ENCODE results near the gene AQP5. TPM values are rescaled to one million over a fixed set of nuclear protein-coding genes. Genes with fewer than 3 reads are reported as not detected.

The AQP5 gene
- total RNA-seq (2014; rRNA removed; shearing (Covaris generic); ENCODE audit: low replicate concordance), result not detected in 2 replicates

- H3K27me3 ChIP-seq, result no peaks in the 10 kb centered on the region
- H3K36me3 ChIP-seq, result no peaks in the 10 kb centered on the region
- DNase-seq, result no peak
- no peaks in the 10 kb centered on the region for H3K9me3 ChIP-seq
- H3K4me3 ChIP-seq, result no peak within 1 kb of the TSS
These were observed at the start of gene AQP5 for GRCh38 chr12:49961111-49961922. AQP5 (plus strand) TSS chr12:49961872; CDS start chr12:49962018, 146 bp downstream.

GRCh38 chr12:49912345-49913255 is 49.1 kb upstream of the AQP5 start:
- Histone ChIP-seq H3K4me3 (no peak overlapping the region), H3K9me3 (no peaks in the 10 kb centered on the region), H3K36me3 (no peaks in the 10 kb centered on the region), H3K27me3 (no peaks in the 10 kb centered on the region)
- no peak for DNase-seq

GRCh38 chr12:49916129-49916919 is 45.3 kb upstream of the AQP5 start:
- Histone ChIP-seq H3K9me3 (no peaks in the 10 kb centered on the region), H3K36me3 (no peaks in the 10 kb centered on the region), H3K4me3 (no peak overlapping the region), H3K27me3 (no peaks in the 10 kb centered on the region)
- peak; percentile 20 for DNase-seq

GRCh38 chr12:49917166-49917787 is 44.4 kb upstream of the AQP5 start:
- Histone ChIP-seq H3K27me3 (no peaks in the 10 kb centered on the region), H3K36me3 (no peaks in the 10 kb centered on the region), H3K9me3 (no peaks in the 10 kb centered on the region), H3K4me3 (no peak overlapping the region)
- DNase-seq, result no peak

GRCh38 chr12:49917788-49918173 is 43.9 kb upstream of the AQP5 start:
- H3K36me3 ChIP-seq, result no peaks in the 10 kb centered on the region
- no peaks in the 10 kb centered on the region for H3K9me3 ChIP-seq
- DNase-seq, result no peak
- H3K27me3 ChIP-seq, result no peaks in the 10 kb centered on the region
- no peak overlapping the region for H3K4me3 ChIP-seq

- DNase-seq, result peak; percentile 40
- H3K27me3 ChIP-seq, result no peaks in the 10 kb centered on the region
- H3K36me3 ChIP-seq, result no peaks in the 10 kb centered on the region
- H3K4me3 ChIP-seq, result no peak overlapping the region
- no peaks in the 10 kb centered on the region for H3K9me3 ChIP-seq
These were observed 41.3 kb upstream of the AQP5 start for GRCh38 chr12:49920241-49920914.

- Histone ChIP-seq H3K27me3 (no peaks in the 10 kb centered on the region), H3K4me3 (no peak overlapping the region), H3K9me3 (no peaks in the 10 kb centered on the region), H3K36me3 (no peaks in the 10 kb centered on the region)
- DNase-seq, result no peak
These were observed 40.8 kb upstream of the AQP5 start for GRCh38 chr12:49920915-49921286.

GRCh38 chr12:49921299-49921698 is 40.4 kb upstream of the AQP5 start:
- no peak for DNase-seq
- Histone ChIP-seq H3K4me3 (no peak overlapping the region), H3K27me3 (no peaks in the 10 kb centered on the region), H3K36me3 (no peaks in the 10 kb centered on the region), H3K9me3 (no peaks in the 10 kb centered on the region)

GRCh38 chr12:49921936-49922335 is 39.7 kb upstream of the AQP5 start:
- no peak for DNase-seq
- H3K27me3 ChIP-seq, result no peaks in the 10 kb centered on the region
- H3K4me3 ChIP-seq, result no peak overlapping the region
- no peaks in the 10 kb centered on the region for H3K36me3 ChIP-seq
- no peaks in the 10 kb centered on the region for H3K9me3 ChIP-seq

- Histone ChIP-seq H3K36me3 (no peaks in the 10 kb centered on the region), H3K27me3 (no peaks in the 10 kb centered on the region), H3K4me3 (no peak overlapping the region), H3K9me3 (no peaks in the 10 kb centered on the region)
- no peak for DNase-seq
These were observed 39.2 kb upstream of the AQP5 start for GRCh38 chr12:49922349-49923034.

GRCh38 chr12:49923035-49923644 is 38.5 kb upstream of the AQP5 start:
- Histone ChIP-seq H3K36me3 (no peaks in the 10 kb centered on the region), H3K27me3 (no peaks in the 10 kb centered on the region), H3K4me3 (no peak overlapping the region), H3K9me3 (no peaks in the 10 kb centered on the region)
- DNase-seq, result no peak

GRCh38 chr12:49923880-49924556 is 37.7 kb upstream of the AQP5 start:
- H3K36me3 ChIP-seq, result no peaks in the 10 kb centered on the region
- no peaks in the 10 kb centered on the region for H3K9me3 ChIP-seq
- no peak overlapping the region for H3K4me3 ChIP-seq
- H3K27me3 ChIP-seq, result no peaks in the 10 kb centered on the region
- no peak for DNase-seq

GRCh38 chr12:49924628-49925246 is 36.9 kb upstream of the AQP5 start:
- no peaks in the 10 kb centered on the region for H3K27me3 ChIP-seq
- DNase-seq, result no peak

GRCh38 chr12:49925433-49926204 is 36.1 kb upstream of the AQP5 start:
- Histone ChIP-seq H3K4me3 (no peak overlapping the region), H3K9me3 (no peaks in the 10 kb centered on the region), H3K36me3 (no peaks in the 10 kb centered on the region), H3K27me3 (no peaks in the 10 kb centered on the region)
- no peak for DNase-seq

More at GRCh38 chr12:49924628-49925246, 36.9 kb upstream of the AQP5 start:
- Histone ChIP-seq H3K36me3 (no peaks in the 10 kb centered on the region), H3K9me3 (no peaks in the 10 kb centered on the region), H3K4me3 (no peak overlapping the region)
